CD14-positive monocyte (primary cell): ENCODE data around the gene AATK. TPM values are rescaled to one million over a fixed set of nuclear protein-coding genes. Genes with fewer than 3 reads are reported as not detected.
"Not testable (repeated sequence)": the region's sequence is repeated elsewhere in the genome, so short reads cannot be mapped to it uniquely, and the experiment has no call there.

Experiments
- DNase-seq, 3 donors: peaks; one replicate each; pipeline ENCODE4 v3.0.0-alpha.2; 2011 to 2022
- H2AFZ ChIP-seq: 2 replicates; pipeline ENCODE4 v1.6.0; 2012; ENCODE audit warnings: mild to moderate bottlenecking, low read depth, low read length, inconsistent platforms; ENCODE audit not compliant: insufficient read depth, poor library complexity, severe bottlenecking
- H3K27ac ChIP-seq, 2 donors: 1 replicate in 1 of 2; 2 replicates in 1 of 2; pipeline ENCODE4 v1.5.1; 2012 to 2013; ENCODE audit warnings: low read length in 2 of 2, control low read depth in 1 of 2, inconsistent platforms in 1 of 2, low read depth in 1 of 2, mild to moderate bottlenecking in 1 of 2
- H3K27me3 ChIP-seq, 2 donors: one replicate each; pipeline versions ENCODE4 v1.6.0 to v1.6.1; 2011 to 2013; ENCODE audit warnings: low read length in 2 of 2; ENCODE audit not compliant: control insufficient read depth in 2 of 2, insufficient read depth in 2 of 2
- H3K36me3 ChIP-seq, 2 donors: replicated peaks in 1 of 2; 1 replicate in 1 of 2; 2 replicates in 1 of 2; pipeline versions ENCODE4 v1.5.1 to v1.6.1; 2012 to 2013; ENCODE audit warnings: low read length in 2 of 2, control low read depth in 1 of 2, inconsistent platforms in 1 of 2, mild to moderate bottlenecking in 1 of 2; ENCODE audit not compliant: insufficient read depth in 2 of 2, control insufficient read depth in 1 of 2
- H3K4me1 ChIP-seq, 2 donors: 1 replicate in 1 of 2; 2 replicates in 1 of 2; pipeline versions ENCODE4 v1.5.1 to v1.6.1; 2012 to 2013; ENCODE audit warnings: low read length in 2 of 2, control low read depth in 1 of 2, inconsistent platforms in 1 of 2, mild to moderate bottlenecking in 1 of 2, moderate library complexity in 1 of 2; ENCODE audit not compliant: insufficient read depth in 2 of 2, control insufficient read depth in 1 of 2
- H3K4me2 ChIP-seq: replicated peaks from 2 replicates; pipeline ENCODE3; 2012; ENCODE audit warnings: low read length, moderate library complexity, mild to moderate bottlenecking; ENCODE audit not compliant: poor library complexity, severe bottlenecking; ENCODE audit errors: extremely low read depth
- H3K4me3 ChIP-seq, 3 experiments: fragments of 200-600 bp in 1 of 3; sonication (generic) in 1 of 3; replicated peaks in 1 of 3; 1 replicate in 2 of 3; 2 replicates in 1 of 3; pipeline ENCODE4 v1.5.1; 2011 to 2013; ENCODE audit warnings: low read length in 3 of 3, mild to moderate bottlenecking in 3 of 3, control low read depth in 2 of 3, low read depth in 2 of 3, inconsistent platforms in 1 of 3, moderate library complexity in 1 of 3
- H3K79me2 ChIP-seq: 2 replicates; pipeline ENCODE4 v1.6.0; 2012; ENCODE audit warnings: mild to moderate bottlenecking, control low read depth, inconsistent platforms, low read length, moderate library complexity; ENCODE audit not compliant: insufficient read depth
- H3K9ac ChIP-seq: 2 replicates; pipeline ENCODE4 v1.6.0; 2017; ENCODE audit warnings: low read length, mild to moderate bottlenecking; ENCODE audit not compliant: insufficient read depth, poor library complexity, severe bottlenecking
- H3K9me3 ChIP-seq, 2 donors: replicated peaks in 1 of 2; 1 replicate in 1 of 2; 2 replicates in 1 of 2; pipeline versions ENCODE4 v1.5.1 to v1.6.1; 2012 to 2013; ENCODE audit warnings: low read length in 2 of 2, control low read depth in 1 of 2; ENCODE audit not compliant: control insufficient read depth in 1 of 2, insufficient read depth in 1 of 2
- H4K20me1 ChIP-seq: 2 replicates; pipeline ENCODE4 v1.6.0; 2012; ENCODE audit warnings: mild to moderate bottlenecking, low read length, control low read depth, moderate library complexity; ENCODE audit not compliant: insufficient read depth
- H3K27ac Mint-ChIP-seq, 7 donors: one replicate each; pipeline ENCODE4 v1.8.0; 2020; ENCODE audit warnings: mild to moderate bottlenecking in 7 of 7, mixed read lengths in 7 of 7, moderate library complexity in 6 of 7, inconsistent platforms in 2 of 7
- H3K27me3 Mint-ChIP-seq, 3 donors: one replicate each; pipeline ENCODE4 v1.8.0; 2021 to 2022; ENCODE audit warnings: low read depth in 3 of 3, mild to moderate bottlenecking in 3 of 3, mixed read lengths in 3 of 3, moderate library complexity in 3 of 3, inconsistent platforms in 1 of 3
- H3K36me3 Mint-ChIP-seq, 2 donors: one replicate each; pipeline ENCODE4 v1.8.0; 2020; ENCODE audit warnings: mixed read lengths in 2 of 2, inconsistent platforms in 1 of 2, mild to moderate bottlenecking in 1 of 2
- H3K4me1 Mint-ChIP-seq: one replicate; pipeline ENCODE4 v1.8.0; 2020; ENCODE audit warnings: mild to moderate bottlenecking, mixed read lengths
- H3K4me3 Mint-ChIP-seq, 2 donors: one replicate each; pipeline ENCODE4 v1.8.0; 2020; ENCODE audit warnings: mild to moderate bottlenecking in 2 of 2, mixed read lengths in 2 of 2, moderate library complexity in 1 of 2
- H3K9me3 Mint-ChIP-seq, 7 donors: one replicate each; pipeline ENCODE4 v1.8.0; 2020 to 2022; ENCODE audit warnings: mixed read lengths in 7 of 7, mild to moderate bottlenecking in 6 of 7, moderate library complexity in 6 of 7, inconsistent platforms in 2 of 7
- WGBS: methylation state at CpG from one replicate; pipeline ENCODE4 v1.1.5; 2013; ENCODE audit warnings: missing lambda C conversion rate; ENCODE audit not compliant: insufficient coverage; 5-methylcytosine and 5-hydroxymethylcytosine counted together
- intact Hi-C, 2 donors: fragments of 100-400 bp; cut with micrococcal nuclease; formaldehyde crosslinking; loops; one replicate each; pipeline versions ENCODE4 v1.15.0 to v1.15.1; 2023
- polyA plus RNA-seq, 3 donors: library from polyadenylated mRNA; depleted of rRNA in 1 of 3; unstranded in 2 of 3; stranded (reverse) in 1 of 3; fragments of 300-500 nt in 2 of 3; fragments of >200 nt in 1 of 3; fragmentation: Illumina TruSeq in 2 of 3; gene quantifications; 1 replicate in 2 of 3; 2 replicates in 1 of 3; pipeline ENCODE4 v1.2.3, GENCODE V29; 2012 to 2021
- TF ChIP-seq, protein P1 (sequence below): fragments of 200-600 bp; IDR thresholded peaks from one replicate; pipeline ENCODE4 v1.8.0; 2022; ENCODE audit warnings: antibody characterized with exemption, mild to moderate bottlenecking

AATK gene
- polyA plus RNA-seq, 3 donors, result 0.93 to 15.3 (median 2.0) TPM

- H3K36me3 ChIP-seq, result no peaks in the 10 kb centered on the region
- no peaks in the 10 kb centered on the region for H3K27me3 ChIP-seq
- H3K9ac ChIP-seq, result no peak overlapping the region
- WGBS, result 94% methylated on average over 6 of the region's 10 CpGs
- Mint-ChIP-seq H3K27ac (peak overlapping the region in 1 of 7 donors; percentile 17), H3K4me3 (no peak overlapping the region), H3K9me3 (peaks cover 0 to 4% (median 0%) of the 10 kb centered on the region in 7 donors), H3K36me3 (peaks cover 10 to 34% of the 10 kb centered on the region in 2 donors), H3K27me3 (peaks cover under 1 to 2% (median 2%) of the 10 kb centered on the region in 3 donors), H3K4me1 (peaks cover 61% of the 10 kb centered on the region)
- H3K4me1 ChIP-seq, result peaks cover 48 to 60% of the 10 kb centered on the region in 2 donors
- DNase-seq, result no peak
- H3K9me3 ChIP-seq, result no peaks in the 10 kb centered on the region
- H3K4me3 ChIP-seq, result no peak overlapping the region
- no peaks in the 10 kb centered on the region for H4K20me1 ChIP-seq
- no peak overlapping the region for H3K27ac ChIP-seq
- intact Hi-C loops, result no loop called here
- H2AFZ ChIP-seq, result no peak overlapping the region
- no peak overlapping the region for H3K4me2 ChIP-seq
- peaks cover 30% of the 10 kb centered on the region for H3K79me2 ChIP-seq
- TF ChIP-seq, protein P1, sequence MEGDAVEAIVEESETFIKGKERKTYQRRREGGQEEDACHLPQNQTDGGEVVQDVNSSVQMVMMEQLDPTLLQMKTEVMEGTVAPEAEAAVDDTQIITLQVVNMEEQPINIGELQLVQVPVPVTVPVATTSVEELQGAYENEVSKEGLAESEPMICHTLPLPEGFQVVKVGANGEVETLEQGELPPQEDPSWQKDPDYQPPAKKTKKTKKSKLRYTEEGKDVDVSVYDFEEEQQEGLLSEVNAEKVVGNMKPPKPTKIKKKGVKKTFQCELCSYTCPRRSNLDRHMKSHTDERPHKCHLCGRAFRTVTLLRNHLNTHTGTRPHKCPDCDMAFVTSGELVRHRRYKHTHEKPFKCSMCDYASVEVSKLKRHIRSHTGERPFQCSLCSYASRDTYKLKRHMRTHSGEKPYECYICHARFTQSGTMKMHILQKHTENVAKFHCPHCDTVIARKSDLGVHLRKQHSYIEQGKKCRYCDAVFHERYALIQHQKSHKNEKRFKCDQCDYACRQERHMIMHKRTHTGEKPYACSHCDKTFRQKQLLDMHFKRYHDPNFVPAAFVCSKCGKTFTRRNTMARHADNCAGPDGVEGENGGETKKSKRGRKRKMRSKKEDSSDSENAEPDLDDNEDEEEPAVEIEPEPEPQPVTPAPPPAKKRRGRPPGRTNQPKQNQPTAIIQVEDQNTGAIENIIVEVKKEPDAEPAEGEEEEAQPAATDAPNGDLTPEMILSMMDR, result no peak
Observed at GRCh38 chr17:81147701-81148100, 18.3 kb downstream of the AATK start.

DNA sequence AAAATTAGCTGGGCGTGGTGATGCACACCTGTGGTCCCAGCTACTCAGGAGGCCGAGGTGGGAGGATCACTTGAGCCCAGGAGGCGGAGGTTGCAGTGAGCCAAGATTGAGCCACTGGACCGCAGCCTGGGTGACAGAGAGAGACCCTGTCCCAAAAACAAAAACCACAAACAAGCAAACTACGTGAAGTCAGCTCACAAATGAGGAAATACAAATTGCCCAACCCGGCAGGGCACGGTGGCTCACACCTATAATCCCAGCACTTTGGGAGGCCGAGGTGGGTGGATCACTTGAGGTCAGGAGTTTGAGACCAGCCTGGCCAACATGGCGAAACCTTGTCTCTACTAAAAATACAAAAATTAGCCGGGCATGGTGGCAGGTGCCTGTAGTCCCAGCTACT lies 19.8 kb downstream of the AATK start:
- H3K4me3 ChIP-seq, H2AFZ ChIP-seq, intact Hi-C loops, H3K9ac ChIP-seq, H3K4me3 Mint-ChIP-seq, H3K9me3 ChIP-seq, H3K27me3 ChIP-seq, H3K9me3 Mint-ChIP-seq, H3K27me3 Mint-ChIP-seq, H3K27ac ChIP-seq, H3K4me2 ChIP-seq, H3K36me3 ChIP-seq: not testable (repeated sequence)
- Mint-ChIP-seq H3K36me3 (peaks cover 4 to 24% of the 10 kb centered on the region in 2 donors), H3K4me1 (peaks cover 47% of the 10 kb centered on the region), H3K27ac (peak overlapping the region in 5 of 7 donors; percentile 18 to 74 (median 52))
- peak in 2 of 3 donors; percentile 34 to 59 for DNase-seq
- Histone ChIP-seq H3K4me1 (peaks cover 33 to 49% of the 10 kb centered on the region in 2 donors), H3K79me2 (peaks cover 24% of the 10 kb centered on the region), H4K20me1 (peaks cover 11% of the 10 kb centered on the region)
- no CpG with 5 or more reads among the region's 10 CpGs for WGBS
